HG03378 (cell line): Measurements from ENCODE around the gene AJUBA.
A peak's percentile ranks its signal among the peaks of the same experiment; 100 is the strongest.
"Not testable (repeated sequence)": the region's sequence is repeated elsewhere in the genome, so short reads cannot be mapped to it uniquely, and the experiment has no call there.

Experiments
- ATAC-seq: cut with Tn5 transposase; IDR thresholded peaks from one replicate; pipeline ENCODE4 v1.9.1; 2021; ENCODE audit warnings: mild to moderate bottlenecking, moderate library complexity; ENCODE audit not compliant: unreplicated experiment

AJUBA gene

GRCh38 chr14:22952418-22952817 is 29.9 kb downstream of the AJUBA start:
- no peak for ATAC-seq

- ATAC-seq = not testable (repeated sequence)
Observed at GRCh38 chr14:22951795-22952194, 30.6 kb downstream of the AJUBA start.

- no peak for ATAC-seq
Observed at GRCh38 chr14:22945642-22946041, 36.7 kb downstream of the AJUBA start.

GRCh38 chr14:22939684-22940083 is 42.7 kb downstream of the AJUBA start:
- no peak for ATAC-seq

GRCh38 chr14:22935156-22935555 is 47.2 kb downstream of the AJUBA start:
- no peak for ATAC-seq

GRCh38 chr14:22932146-22932545 is 50.2 kb downstream of the AJUBA start:
- ATAC-seq = no peak

- no peak for ATAC-seq
Observed at GRCh38 chr14:22929961-22930364, 52.4 kb downstream of the AJUBA start.

GRCh38 chr14:22929104-22929960 is 53.0 kb downstream of the AJUBA start, which contains the start of gene PRMT5:
Gene PRMT5 (minus strand): TSS chr14:22929376. CDS start chr14:22929361, 15 bp downstream.
- ATAC-seq = peak; percentile 92

- ATAC-seq = no peak
Observed at GRCh38 chr14:22928237-22929103, 53.9 kb downstream of the AJUBA start.

GRCh38 chr14:22926316-22926715 is 56.0 kb downstream of the AJUBA start:
- ATAC-seq = no peak

- ATAC-seq = no peak
Observed at GRCh38 chr14:22925513-22925912, 56.8 kb downstream of the AJUBA start.

GRCh38 chr14:22923746-22924145 is 58.6 kb downstream of the AJUBA start:
- no peak for ATAC-seq

GRCh38 chr14:22922294-22922693 is 60.1 kb downstream of the AJUBA start:
- no peak for ATAC-seq
